WI38 (cell line): ENCODE data around the gene RPL18.

Experiments used
- H3K4me3 ChIP-seq: 2 replicates; pipeline ENCODE4 v1.5.1; 2011; ENCODE audit warnings: low read depth, mild to moderate bottlenecking, control low read depth, low read length
- CTCF ChIP-seq: IDR thresholded peaks from 2 replicates; pipeline ENCODE4 v1.5.1; 2012; ENCODE audit warnings: low read depth, mild to moderate bottlenecking, control low read depth, low read length

The RPL18 gene

GRCh38 chr19:48644355-48644754, 25.4 kb upstream of the RPL18 start:
- H3K4me3 ChIP-seq: no peak overlapping the region

GRCh38 chr19:48642862-48643261, 23.9 kb upstream of the RPL18 start:
- H3K4me3 ChIP-seq: no peak overlapping the region
- TF ChIP-seq CTCF: no peak

More at GRCh38 chr19:48644355-48644754, 25.4 kb upstream of the RPL18 start:
- TF ChIP-seq CTCF: no peak

GRCh38 chr19:48641850-48642249, 22.9 kb upstream of the RPL18 start:
- TF ChIP-seq CTCF: no peak
- no peak overlapping the region for H3K4me3 ChIP-seq

- no peak overlapping the region for H3K4me3 ChIP-seq
- TF ChIP-seq CTCF: no peak
Measured at GRCh38 chr19:48639483-48640375, 20.8 kb upstream of the RPL18 start.

- no peak for TF ChIP-seq CTCF
- H3K4me3 ChIP-seq: no peak overlapping the region
Measured at GRCh38 chr19:48638831-48639381, 19.9 kb upstream of the RPL18 start.

GRCh38 chr19:48637948-48638830, 19.2 kb upstream of the RPL18 start:
- no peak for TF ChIP-seq CTCF
- peak overlapping the region; percentile 59 for H3K4me3 ChIP-seq
